Vagina (tissue), 2 donors: ENCODE measurements around the gene TMEM145. TPM values are rescaled to one million over a fixed set of nuclear protein-coding genes. Genes with fewer than 3 reads are reported as not detected.

Source experiments
- DNase-seq, 2 donors: peaks; one replicate each; pipeline ENCODE4 v3.0.0-alpha.2; 2017; ENCODE audit errors: extremely low spot score in 2 of 2
- H3K27ac ChIP-seq: fragments of 200-600 bp; sonication (generic); one replicate; pipeline ENCODE4 v1.5.1; 2019
- H3K27me3 ChIP-seq: fragments of 200-600 bp; sonication (generic); one replicate; pipeline ENCODE4 v1.5.1; 2019
- H3K36me3 ChIP-seq, 2 donors: fragments of 200-600 bp; sonication (generic); one replicate each; pipeline ENCODE4 v1.5.1; 2017 to 2019
- H3K4me1 ChIP-seq: fragments of 200-600 bp; sonication (generic); one replicate; pipeline ENCODE4 v1.5.1; 2019
- H3K4me3 ChIP-seq, 2 donors: fragments of 200-600 bp; sonication (generic); 1 replicate in 1 of 2; 2 replicates in 1 of 2; pipeline ENCODE4 v1.5.1; 2016 to 2019
- H3K9me3 ChIP-seq: fragments of 200-600 bp; sonication (generic); one replicate; pipeline ENCODE4 v1.5.1; 2019
- POLR2A ChIP-seq, 2 donors: fragments of 450-650 bp; IDR thresholded peaks; one replicate each; pipeline ENCODE4 v1.6.1; 2017; ENCODE audit warnings: antibody characterized with exemption in 2 of 2, mild to moderate bottlenecking in 2 of 2, moderate library complexity in 2 of 2
- POLR2AphosphoS5 ChIP-seq, 2 donors: sonication (generic); formaldehyde crosslinking; IDR thresholded peaks; one replicate each; pipeline ENCODE4 v1.9.0; 2017; ENCODE audit warnings: antibody characterized with exemption in 2 of 2, mild to moderate bottlenecking in 2 of 2, low read depth in 1 of 2; ENCODE audit not compliant: insufficient read depth in 1 of 2
- intact Hi-C: fragments of 100-400 bp; cut with DNase I; formaldehyde crosslinking; loops from one replicate; pipeline ENCODE4 v1.15.1; 2023
- total RNA-seq: library from RNA; depleted of rRNA; stranded (reverse); fragments of >200 nt; gene quantifications from one replicate; pipeline ENCODE4 v1.2.3, GENCODE V29; 2016
- TF ChIP-seq, protein P1 (sequence below), 3 experiments: fragments of 450-650 bp in 2 of 3; fragments of 200-600 bp in 1 of 3; sonication (generic) in 1 of 3; IDR thresholded peaks; one replicate each; pipeline ENCODE4 v1.5.1; 2017 to 2019; ENCODE audit warnings: antibody characterized with exemption in 3 of 3, mild to moderate bottlenecking in 2 of 3, moderate library complexity in 2 of 3

TMEM145 gene
- total RNA-seq, 1 donor from 2014 or later, result not detected

DNA sequence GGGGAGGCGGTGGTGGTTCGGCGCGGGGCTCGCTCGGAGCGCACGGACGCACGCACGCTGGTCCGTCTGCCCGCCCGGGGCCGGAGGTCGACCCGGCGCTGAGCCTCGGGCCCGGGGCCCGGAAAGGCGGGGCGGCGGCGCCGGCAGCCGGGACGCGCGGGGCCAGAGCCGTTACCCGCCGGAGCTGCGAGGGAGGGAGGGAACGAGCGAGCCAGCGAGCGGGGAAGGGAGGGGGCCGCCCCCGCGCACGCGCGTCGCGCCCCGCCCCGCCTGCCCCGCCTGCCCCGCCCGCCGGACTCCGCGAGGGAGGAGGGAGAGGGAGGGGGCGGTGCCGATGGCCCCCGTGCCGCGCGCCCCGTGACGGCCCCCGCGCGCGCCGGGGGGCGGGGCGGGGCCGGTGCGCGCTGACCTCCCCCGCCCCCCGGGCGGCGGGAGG, 29.0 kb upstream of the TMEM145 start:
- Histone ChIP-seq H3K4me3 (peak overlapping the region; percentile 66 to 90), H3K9me3 (no peaks in the 10 kb centered on the region), H3K27me3 (no peaks in the 10 kb centered on the region), H3K4me1 (peaks cover 64% of the 10 kb centered on the region), H3K27ac (peak overlapping the region; percentile 100), H3K36me3 (peaks cover 0 to 21% of the 10 kb centered on the region in 2 donors)
- intact Hi-C loops, result no loop called here
- TF ChIP-seq POLR2A (IDR thresholded peaks at IDR 0.05), result peak in 1 of 2 donors; percentile 72
- no peak for TF ChIP-seq POLR2AphosphoS5 (IDR thresholded peaks at IDR 0.05; ENCODE audit: insufficient read depth in 1 of 2, low read depth in 1 of 2)
- no peak for DNase-seq

DNA sequence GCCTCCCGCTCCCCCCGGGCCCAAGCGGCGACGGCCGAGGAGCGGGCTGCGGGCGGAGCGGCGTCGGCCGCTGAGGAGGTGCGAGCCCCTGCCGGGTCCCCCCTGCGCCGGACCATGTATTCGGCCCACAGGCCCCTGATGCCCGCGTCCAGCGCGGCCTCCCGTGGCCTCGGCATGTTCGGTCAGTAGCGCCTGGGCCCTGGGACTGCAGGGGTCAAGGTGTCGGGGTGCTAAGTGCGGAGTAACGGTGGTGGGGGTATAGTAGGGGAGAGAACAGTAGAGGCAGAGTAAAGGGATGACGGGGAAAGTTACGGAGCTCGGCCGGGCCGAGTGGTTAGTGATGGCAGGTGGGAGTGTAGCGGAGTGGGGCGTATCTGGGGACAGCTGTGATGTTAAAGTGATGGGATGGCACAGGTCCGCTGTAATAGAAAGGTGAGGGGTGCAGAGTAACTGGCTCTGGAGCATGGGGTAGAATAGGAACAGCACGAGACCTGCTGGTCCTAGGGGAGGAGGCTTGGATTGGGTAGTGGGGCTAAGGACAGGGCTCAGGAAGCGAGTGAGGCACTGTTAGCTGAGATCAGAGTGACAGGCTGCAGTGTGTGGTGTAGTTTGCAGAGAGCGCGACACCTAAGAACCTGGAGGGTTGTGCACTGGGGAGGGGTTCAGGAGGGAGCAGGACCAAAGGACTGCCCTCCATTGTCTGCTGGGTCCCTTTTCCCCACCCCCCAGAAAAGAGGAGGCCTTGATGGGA, 28.3 kb upstream of the TMEM145 start:
- no peak for DNase-seq
- no peak for TF ChIP-seq POLR2AphosphoS5 (IDR thresholded peaks at IDR 0.05; ENCODE audit: insufficient read depth in 1 of 2, low read depth in 1 of 2)
- TF ChIP-seq, protein P1, sequence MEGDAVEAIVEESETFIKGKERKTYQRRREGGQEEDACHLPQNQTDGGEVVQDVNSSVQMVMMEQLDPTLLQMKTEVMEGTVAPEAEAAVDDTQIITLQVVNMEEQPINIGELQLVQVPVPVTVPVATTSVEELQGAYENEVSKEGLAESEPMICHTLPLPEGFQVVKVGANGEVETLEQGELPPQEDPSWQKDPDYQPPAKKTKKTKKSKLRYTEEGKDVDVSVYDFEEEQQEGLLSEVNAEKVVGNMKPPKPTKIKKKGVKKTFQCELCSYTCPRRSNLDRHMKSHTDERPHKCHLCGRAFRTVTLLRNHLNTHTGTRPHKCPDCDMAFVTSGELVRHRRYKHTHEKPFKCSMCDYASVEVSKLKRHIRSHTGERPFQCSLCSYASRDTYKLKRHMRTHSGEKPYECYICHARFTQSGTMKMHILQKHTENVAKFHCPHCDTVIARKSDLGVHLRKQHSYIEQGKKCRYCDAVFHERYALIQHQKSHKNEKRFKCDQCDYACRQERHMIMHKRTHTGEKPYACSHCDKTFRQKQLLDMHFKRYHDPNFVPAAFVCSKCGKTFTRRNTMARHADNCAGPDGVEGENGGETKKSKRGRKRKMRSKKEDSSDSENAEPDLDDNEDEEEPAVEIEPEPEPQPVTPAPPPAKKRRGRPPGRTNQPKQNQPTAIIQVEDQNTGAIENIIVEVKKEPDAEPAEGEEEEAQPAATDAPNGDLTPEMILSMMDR (IDR thresholded peaks at IDR 0.05), result no peak
- no peak for TF ChIP-seq POLR2A (IDR thresholded peaks at IDR 0.05)
- peak overlapping the region; percentile 66 to 90 for H3K4me3 ChIP-seq
- no peaks in the 10 kb centered on the region for H3K27me3 ChIP-seq
- H3K9me3 ChIP-seq, result no peaks in the 10 kb centered on the region
- peak overlapping the region; percentile 94 for H3K27ac ChIP-seq
- peaks cover 0 to 27% of the 10 kb centered on the region in 2 donors for H3K36me3 ChIP-seq
- intact Hi-C loops, result no loop called here
- H3K4me1 ChIP-seq, result peaks cover 57% of the 10 kb centered on the region

DNA sequence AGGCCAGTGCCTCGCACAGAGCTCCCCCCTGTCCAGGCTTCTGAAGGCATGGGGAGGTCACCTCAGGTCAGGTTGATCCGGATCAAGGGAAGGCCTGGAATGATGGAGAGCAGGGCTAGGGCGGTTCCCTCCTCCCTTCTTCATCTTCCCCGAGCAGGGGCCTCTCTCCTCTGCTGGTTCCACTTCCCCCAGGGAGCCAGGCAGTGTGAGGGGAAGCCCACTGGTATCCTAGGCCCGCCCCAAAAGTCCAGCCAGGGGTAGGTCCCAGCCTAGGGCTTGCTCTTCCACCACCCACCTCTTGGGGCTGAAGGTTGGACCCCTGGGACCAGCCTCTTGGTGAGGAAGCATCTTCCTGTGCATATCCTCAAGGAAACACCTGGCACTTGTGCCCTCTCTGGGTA, 27.6 kb upstream of the TMEM145 start:
- no peaks in the 10 kb centered on the region for H3K27me3 ChIP-seq
- H3K9me3 ChIP-seq, result no peaks in the 10 kb centered on the region
- peak overlapping the region in 1 of 2 donors; percentile 90 for H3K4me3 ChIP-seq
- peak overlapping the region; percentile 94 for H3K27ac ChIP-seq
- H3K36me3 ChIP-seq, result peaks cover 0 to 35% of the 10 kb centered on the region in 2 donors
- no peak for TF ChIP-seq POLR2A (IDR thresholded peaks at IDR 0.05)
- TF ChIP-seq, protein P1 (IDR thresholded peaks at IDR 0.05), result no peak
- DNase-seq, result no peak
- H3K4me1 ChIP-seq, result peaks cover 54% of the 10 kb centered on the region
- intact Hi-C loops, result no loop called here

DNA sequence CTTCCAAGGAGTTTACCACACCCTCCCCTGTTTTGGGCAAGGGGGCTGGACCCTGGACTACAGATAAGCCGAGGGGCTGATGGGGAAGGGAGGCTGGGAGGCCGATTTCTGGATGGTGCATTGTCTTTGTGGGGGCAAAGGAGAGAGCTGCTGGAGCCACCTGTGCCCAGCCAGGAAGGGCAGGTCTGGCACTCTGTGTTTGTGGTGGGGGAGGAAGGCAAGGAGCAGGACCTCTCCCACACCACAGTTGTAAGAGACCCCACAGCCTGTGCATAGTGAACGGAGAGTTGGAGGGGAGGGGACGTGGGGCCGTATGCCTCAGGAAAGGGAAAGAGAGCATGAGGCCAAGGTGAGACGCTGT, 27.1 kb upstream of the TMEM145 start:
- intact Hi-C loops, result no loop called here
- TF ChIP-seq POLR2A (IDR thresholded peaks at IDR 0.05), result no peak
- peaks cover 53% of the 10 kb centered on the region for H3K4me1 ChIP-seq
- peak overlapping the region; percentile 94 for H3K27ac ChIP-seq
- no peak for DNase-seq
- no peaks in the 10 kb centered on the region for H3K27me3 ChIP-seq
- H3K9me3 ChIP-seq, result no peaks in the 10 kb centered on the region
- H3K4me3 ChIP-seq, result peak overlapping the region; percentile 11 to 90
- peaks cover 0 to 39% of the 10 kb centered on the region in 2 donors for H3K36me3 ChIP-seq

DNA sequence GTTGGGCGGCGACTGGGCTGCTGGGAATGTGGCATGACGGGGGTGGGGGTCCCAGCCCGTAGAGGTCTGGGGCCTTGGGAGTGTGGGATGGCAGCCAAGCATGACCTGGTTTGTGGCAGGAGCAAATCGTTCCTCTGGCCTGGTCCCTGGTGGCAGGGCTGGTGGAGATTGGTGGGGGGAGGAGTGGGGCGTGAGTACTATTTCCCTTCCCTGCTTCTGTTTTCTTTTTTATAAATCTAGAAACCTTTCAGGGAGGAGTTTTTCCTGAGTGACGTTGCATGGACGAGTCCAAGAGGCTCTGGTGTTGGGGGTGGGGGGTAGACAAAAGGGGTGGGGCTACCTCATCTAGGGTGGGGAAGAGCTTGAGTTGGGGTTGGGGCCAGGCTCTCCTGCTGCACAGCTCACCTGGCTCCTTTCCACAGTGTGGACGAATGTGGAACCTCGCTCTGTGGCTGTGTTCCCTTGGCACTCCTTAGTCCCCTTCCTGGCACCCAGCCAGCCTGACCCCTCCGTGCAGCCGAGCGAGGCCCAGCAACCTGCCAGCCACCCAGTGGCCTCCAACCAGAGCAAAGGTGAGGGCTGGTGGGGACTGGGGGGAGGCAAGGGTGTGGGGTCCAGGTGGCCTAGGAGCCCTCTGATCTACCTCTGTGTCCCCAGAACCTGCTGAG, 26.6 kb upstream of the TMEM145 start:
- peaks cover 0 to 41% of the 10 kb centered on the region in 2 donors for H3K36me3 ChIP-seq
- TF ChIP-seq, protein P1 (IDR thresholded peaks at IDR 0.05), result no peak
- TF ChIP-seq POLR2AphosphoS5 (IDR thresholded peaks at IDR 0.05; ENCODE audit: insufficient read depth in 1 of 2, low read depth in 1 of 2), result no peak
- TF ChIP-seq POLR2A (IDR thresholded peaks at IDR 0.05), result no peak
- intact Hi-C loops, result no loop called here
- peaks cover 47% of the 10 kb centered on the region for H3K4me1 ChIP-seq
- H3K27me3 ChIP-seq, result no peaks in the 10 kb centered on the region
- DNase-seq, result no peak
- peak overlapping the region; percentile 94 for H3K27ac ChIP-seq
- peak overlapping the region; percentile 11 to 90 for H3K4me3 ChIP-seq
- H3K9me3 ChIP-seq, result no peaks in the 10 kb centered on the region
